Measurements from ENCODE around the gene ATAD1. TPM values are rescaled to one million over a fixed set of nuclear protein-coding genes. Genes with fewer than 3 reads are reported as not detected.

ATAD1 gene
- total and polyA plus RNA-seq, 2 of the 8 experiments (the other 6 are each of a cell fraction or from before 2014, with no cell fraction given): 8.9 to 35.3 TPM

GRCh38 chr10:87771871-87772500 is 46.0 kb downstream of the ATAD1 start:
- H2BK5ac ChIP-seq (ENCODE audit: low read depth, low read length): no peak overlapping the region
- no peaks in the 10 kb centered on the region for H3K79me1 ChIP-seq (ENCODE audit: low read depth, low read length)
- FAIRE-seq (peak; percentile 76), DNase-seq (ENCODE audit: low read depth in 1 of 2, low spot score in 2 of 2) (no peak)
- no peak overlapping the region for H2AK5ac ChIP-seq (ENCODE audit: low read depth, low read length)
- no peak overlapping the region for H3K18ac ChIP-seq (ENCODE audit: extremely low read depth, low read length)
- H2BK12ac ChIP-seq (ENCODE audit: low read depth, low read length): no peak overlapping the region
- H3K4me1 ChIP-seq (replicated peaks in 1 of 4; ENCODE audit: control insufficient read depth in 3 of 4, insufficient read depth in 4 of 4, low read length in 3 of 4): no peaks in the 10 kb centered on the region
- no peak overlapping the region for H2AFZ ChIP-seq (ENCODE audit: low read length)
- CTCF ChIA-PET (ENCODE audit: partially characterized antibody): interaction anchor here (0.8 to 3.6 kb wide), 13 partner anchors 11 to 345 kb away, joined by 3 to 27 read pairs (median 4); no protein-coding TSS in a partner anchor
- no peaks in the 10 kb centered on the region for H3K27me3 ChIP-seq (replicated peaks in 1 of 4; ENCODE audit: control insufficient read depth in 3 of 4, extremely low read depth in 1 of 4, insufficient read depth in 3 of 4, low read length in 3 of 4)
- no peak overlapping the region for H4K91ac ChIP-seq (replicated peaks; ENCODE audit: insufficient read length, low read length)
- H3K27ac ChIP-seq (ENCODE audit: low read depth, low read length): no peak overlapping the region
- H2BK120ac ChIP-seq (replicated peaks; ENCODE audit: low read depth, low read length): no peak overlapping the region
- no peak overlapping the region for H2BK20ac ChIP-seq (ENCODE audit: low read length)
- no peak overlapping the region for H3K14ac ChIP-seq (ENCODE audit: insufficient read length)
- no peaks in the 10 kb centered on the region for H3K9me3 ChIP-seq (ENCODE audit: insufficient read depth in 2 of 2, low read depth in 1 of 2, low read length in 1 of 2)
- H3K23me2 ChIP-seq (ENCODE audit: low read depth, low read length): no peaks in the 10 kb centered on the region
- no peaks in the 10 kb centered on the region for H3K79me2 ChIP-seq (ENCODE audit: control insufficient read depth in 1 of 2, insufficient read depth in 2 of 2, low read length in 2 of 2)
- no peak overlapping the region for H4K5ac ChIP-seq (ENCODE audit: insufficient read length, low read depth, low read length)
- TF ChIP-seq CTCF (IDR thresholded peaks at IDR 0.05; ENCODE audit: control extremely low read depth in 1 of 3, insufficient read depth in 1 of 3, low read depth in 1 of 3, low read length in 3 of 3) (peak in 2 of 3 experiments; percentile 26 to 33; a peak in 2 of 4 replicates), TCF12 (IDR thresholded peaks at IDR 0.05; ENCODE audit: low read depth, low read length) (no peak), RAD21 (IDR thresholded peaks at IDR 0.05 in 1 of 2, conservative IDR thresholded peaks at IDR 0.05 in 1 of 2; ENCODE audit: low read depth in 2 of 2, low read length in 2 of 2) (peak; percentile 51 to 68), NRF1 (IDR thresholded peaks at IDR 0.05; ENCODE audit: low read depth, low read length) (no peak), CBX8 (IDR thresholded peaks at IDR 0.05; ENCODE audit: borderline replicate concordance, low read depth, low read length) (no peak), MAX (IDR thresholded peaks at IDR 0.05) (no peak)
- no peak overlapping the region for H3K9ac ChIP-seq (replicated peaks in 1 of 4; ENCODE audit: extremely low read depth in 1 of 4, low read depth in 3 of 4, low read length in 3 of 4)
- 89% methylated on average over 2 of the region's 2 CpGs; no CpG with 5 or more reads in 1 of the 2 experiments for WGBS, 2 experiments (ENCODE audit: extremely low coverage in 1 of 2, insufficient coverage in 1 of 2, insufficient read length in 1 of 2, insufficient replicate concordance in 2 of 2, low coverage in 1 of 2, low lambda C conversion rate in 2 of 2, missing lambda C conversion rate in 1 of 2)
- POLR2A ChIA-PET (ENCODE audit: partially characterized antibody): no interaction called here
- H3K4me2 ChIP-seq (ENCODE audit: insufficient read depth in 1 of 2, low read depth in 2 of 2, low read length in 2 of 2): no peak overlapping the region
- H3K56ac ChIP-seq (replicated peaks; ENCODE audit: insufficient read length, low read depth, low read length): no peak overlapping the region
- peaks cover 0 to 34% (median 5%) of the 10 kb centered on the region in 4 experiments; a peak in 5 of 8 replicates for H3K36me3 ChIP-seq (ENCODE audit: control insufficient read depth in 2 of 4, insufficient read depth in 4 of 4, low read length in 3 of 4)
- H4K20me1 ChIP-seq (replicated peaks in 1 of 2; ENCODE audit: control insufficient read depth in 1 of 2, insufficient read depth in 2 of 2, low read length in 2 of 2): no peaks in the 10 kb centered on the region
- H3K4ac ChIP-seq (replicated peaks; ENCODE audit: insufficient read length, low read depth, low read length): no peak overlapping the region
- H2BK15ac ChIP-seq (ENCODE audit: low read length): no peak overlapping the region
- H4K8ac ChIP-seq (ENCODE audit: extremely low read depth, insufficient read depth, low read length): no peak overlapping the region
- no peak overlapping the region for H3K23ac ChIP-seq (ENCODE audit: insufficient read length)
- H3K4me3 ChIP-seq (ENCODE audit: extremely low read depth in 1 of 4, insufficient read depth in 2 of 4, low read depth in 3 of 4, low read length in 4 of 4): no peak overlapping the region

All from H1 (cell line).